CD1c-positive myeloid dendritic cell (primary cell): ENCODE data around the gene SGMS1.

Source experiments
- DNase-seq: peaks from one replicate; pipeline ENCODE4 v3.0.0-alpha.2; 2016; ENCODE audit errors: extremely low spot score

SGMS1 gene

GRCh38 chr10:50312464-50313437 is 311.0 kb downstream of the SGMS1 start:
- no peak for DNase-seq

- DNase-seq: peak; percentile 20
Measured at GRCh38 chr10:50310560-50311174, 313.1 kb downstream of the SGMS1 start.

- no peak for DNase-seq
Measured at GRCh38 chr10:50309342-50309741, 314.4 kb downstream of the SGMS1 start.

- no peak for DNase-seq
Measured at GRCh38 chr10:50304660-50305059, 319.1 kb downstream of the SGMS1 start.

- no peak for DNase-seq
Measured at GRCh38 chr10:50299948-50300669, 323.6 kb downstream of the SGMS1 start.

GRCh38 chr10:50295367-50295766 is 328.4 kb downstream of the SGMS1 start:
- DNase-seq: no peak

- no peak for DNase-seq
Measured at GRCh38 chr10:50294582-50294981, 329.2 kb downstream of the SGMS1 start.

- DNase-seq: no peak
Measured at GRCh38 chr10:50293513-50294313, 330.0 kb downstream of the SGMS1 start.

GRCh38 chr10:50291261-50291850 is 332.4 kb downstream of the SGMS1 start:
- DNase-seq: no peak

- DNase-seq: no peak
Measured at GRCh38 chr10:50289196-50289595, 334.6 kb downstream of the SGMS1 start.

GRCh38 chr10:50286996-50287803 is 336.6 kb downstream of the SGMS1 start:
- no peak for DNase-seq

GRCh38 chr10:50286517-50286916 is 337.2 kb downstream of the SGMS1 start:
- peak; percentile 17 for DNase-seq

GRCh38 chr10:50281967-50282522 is 341.7 kb downstream of the SGMS1 start:
- no peak for DNase-seq

- DNase-seq: no peak
Measured at GRCh38 chr10:50281210-50281966, 342.4 kb downstream of the SGMS1 start.

GRCh38 chr10:50280049-50280841 is 343.5 kb downstream of the SGMS1 start:
- DNase-seq: no peak

GRCh38 chr10:50279489-50279888 is 344.3 kb downstream of the SGMS1 start:
- no peak for DNase-seq

- peak; percentile 9 for DNase-seq
Measured at GRCh38 chr10:50275650-50276235, 348.0 kb downstream of the SGMS1 start.

- no peak for DNase-seq
Measured at GRCh38 chr10:50272531-50272930, 351.2 kb downstream of the SGMS1 start.
